Heart right ventricle (tissue), 16 donors: ENCODE data around the gene TPPP2. TPM values are rescaled to one million over a fixed set of nuclear protein-coding genes. Genes with fewer than 3 reads are reported as not detected.

Experiments used
- ATAC-seq, 8 donors: fragments of 200-7000 bp; cut with Tn5 transposase; one replicate each; pipeline ENCODE4 v1.9.1; 2020; ENCODE audit warnings: mild to moderate bottlenecking in 8 of 8, moderate library complexity in 8 of 8, moderate number of reproducible peaks in 1 of 8
- DNase-seq, 2 donors: peaks; one replicate each; pipeline ENCODE4 v3.0.0-alpha.2; 2020
- H3K27ac ChIP-seq, 10 donors: fragments of 200-600 bp; sonication (generic) in 2 of 10; one replicate each; pipeline versions ENCODE4 v1.5.0 to v1.8.0; 2020 to 2022; ENCODE audit warnings: mild to moderate bottlenecking in 3 of 10
- H3K27me3 ChIP-seq, 7 donors: fragments of 200-600 bp; one replicate each; pipeline ENCODE4 v1.8.0; 2021 to 2022; ENCODE audit warnings: mild to moderate bottlenecking in 2 of 7
- H3K36me3 ChIP-seq, 9 donors: fragments of 200-600 bp; sonication (generic) in 1 of 9; one replicate each; pipeline versions ENCODE4 v1.5.0 to v1.8.0; 2020 to 2022; ENCODE audit warnings: mild to moderate bottlenecking in 2 of 9
- H3K4me1 ChIP-seq, 9 donors: fragments of 200-600 bp; sonication (generic) in 1 of 9; one replicate each; pipeline versions ENCODE4 v1.5.0 to v1.8.0; 2020 to 2022; ENCODE audit warnings: mild to moderate bottlenecking in 4 of 9
- H3K4me3 ChIP-seq, 10 donors: fragments of 200-600 bp; sonication (generic) in 2 of 10; one replicate each; pipeline versions ENCODE4 v1.5.0 to v1.8.0; 2020 to 2022; ENCODE audit warnings: mild to moderate bottlenecking in 7 of 10, moderate library complexity in 2 of 10
- H3K9me3 ChIP-seq, 11 donors: fragments of 200-600 bp in 10 of 11; sonication (generic) in 2 of 11; one replicate each; pipeline versions ENCODE4 v1.5.0 to v1.8.0; 2013 to 2022; ENCODE audit warnings: mild to moderate bottlenecking in 2 of 11, control low read depth in 1 of 11, moderate library complexity in 1 of 11
- WGBS, 2 donors: extraction: QIAGEN DNeasy Blood & Tissue Kit; methylation state at CpG; one replicate each; pipeline ENCODE4 v1.1.7; 2013; ENCODE audit warnings: inconsistent platforms in 1 of 2; 5-methylcytosine and 5-hydroxymethylcytosine counted together
- intact Hi-C, 10 donors: fragments of 100-400 bp; cut with DNase I; formaldehyde crosslinking; loops; one replicate each; pipeline versions ENCODE4 v1.11.1 to v1.14.2; 2022
- polyA plus RNA-seq, 2 donors: library from polyadenylated mRNA; stranded (reverse); fragments of 200-250 nt; gene quantifications; one replicate each; pipeline ENCODE4 v1.2.3, GENCODE V29; 2013
- total RNA-seq, 10 donors: library from RNA; stranded (reverse); fragmentation: NEBNext Ultra II Directional in 3 of 10; extraction: Animal tissue kit (Norgen Biotek cat#: 25700) in 3 of 10; gene quantifications; one replicate each; pipeline versions ENCODE4 v1.2.1 to v1.2.4, GENCODE V29; 2021 to 2023
- TF ChIP-seq, protein P1 (sequence below), 9 donors: fragments of 200-600 bp; sonication (generic) in 2 of 9; IDR thresholded peaks; one replicate each; pipeline versions ENCODE4 v1.5.0 to v1.8.0; 2021 to 2022; ENCODE audit warnings: antibody characterized with exemption in 9 of 9, mild to moderate bottlenecking in 5 of 9, moderate library complexity in 1 of 9
- donor health status: Arrhythmogenic right ventricular cardiomyopathy.
- donor health status: ischemic (EF 13 %, LVEDD 7.1; RV severe dilation, severe dysfunction).
- donor health status: healthy with polysubstance abuse.
- donor health status: DM: no; HTN: yes; CAD: no.
- donor health status: DM: no; HTN: no; CAD: no.
- donor health status: ischemic (EF 25% LVEDD 6.9; RV normal size, moderate dysfunction).
- donor health status: ischemic (EF 25% LVEDD 5.7; RV mildly dilated, moderate dysfunction).
- donor health status: healthy.
- donor health status: DM: yes; HTN: yes; CAD: no.
- donor health status: Ischemic cardiomyopathy.
- donor health status: ischemic (EF 35%, LVEDD 5.7; RV mildly dilated, moderate dysfunction).
- donor health status: nonischemic (EF 11% LVEDD 7.7; RV severe dilation, severe dysfunction).
- donor health status: DM: yes; HTN: yes; CAD: no.
- donor health status: PGD.
- donor health status: ischemic (EF 29% LVEDD 5.4; RV normal size, mild dysfunction).
- donor health status: nonischemic (EF 23%, LVEDD 6.1; RV moderate dilation, normal function).

Gene TPPP2
- total and polyA plus RNA-seq, 12 donors: 0.28 to 3.2 (median 0.91) TPM

DNA sequence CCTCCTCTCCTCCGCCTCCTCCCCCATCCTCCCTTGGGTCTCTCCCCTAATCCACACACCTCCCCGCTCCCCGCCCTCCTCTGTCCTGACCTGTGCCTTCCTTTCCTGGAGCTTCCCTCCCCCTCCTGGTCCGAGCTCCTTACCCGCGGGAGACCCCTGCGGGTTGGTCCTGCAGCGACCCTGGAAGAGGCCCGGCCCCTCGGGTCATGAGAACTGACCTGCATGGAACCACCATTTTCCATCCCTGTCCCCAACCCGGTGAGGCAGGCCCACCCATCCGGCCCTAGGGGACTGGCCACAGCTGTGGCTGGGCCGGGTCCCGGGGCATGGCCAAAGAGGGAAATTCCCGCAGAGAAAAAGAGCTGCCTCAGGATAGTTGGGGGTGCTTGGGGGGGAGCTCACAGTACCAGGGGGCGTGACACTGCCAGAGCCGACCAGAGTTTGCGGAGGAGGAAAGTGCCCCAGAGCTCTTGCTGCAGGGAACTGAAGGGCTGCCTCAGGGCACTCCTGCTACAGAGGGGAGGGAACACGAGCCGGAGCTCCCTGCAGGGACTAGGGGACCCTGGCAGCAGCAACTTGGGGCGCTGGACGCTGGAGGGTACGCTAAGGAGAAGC, 40.7 kb downstream of the TPPP2 start:
- WGBS, 2 donors: 0 to 1% methylated on average over 23 of the region's 23 CpGs
- intact Hi-C loops: loop anchor here in 1 of 10 donors (2.0 kb wide), 2 partner anchors 14 to 34 kb away; no protein-coding TSS in a partner anchor
- Histone ChIP-seq H3K4me3 (peak overlapping the region; percentile 61 to 86 (median 78)), H3K4me1 (peaks cover 6 to 44% (median 34%) of the 10 kb centered on the region in 9 donors), H3K27me3 (peaks cover 0 to 17% (median 0%) of the 10 kb centered on the region in 7 donors), H3K9me3 (no peaks in the 10 kb centered on the region), H3K36me3 (peaks cover 0 to 31% (median 10%) of the 10 kb centered on the region in 9 donors), H3K27ac (peak overlapping the region; percentile 64 to 98 (median 95))
- TF ChIP-seq, protein P1, sequence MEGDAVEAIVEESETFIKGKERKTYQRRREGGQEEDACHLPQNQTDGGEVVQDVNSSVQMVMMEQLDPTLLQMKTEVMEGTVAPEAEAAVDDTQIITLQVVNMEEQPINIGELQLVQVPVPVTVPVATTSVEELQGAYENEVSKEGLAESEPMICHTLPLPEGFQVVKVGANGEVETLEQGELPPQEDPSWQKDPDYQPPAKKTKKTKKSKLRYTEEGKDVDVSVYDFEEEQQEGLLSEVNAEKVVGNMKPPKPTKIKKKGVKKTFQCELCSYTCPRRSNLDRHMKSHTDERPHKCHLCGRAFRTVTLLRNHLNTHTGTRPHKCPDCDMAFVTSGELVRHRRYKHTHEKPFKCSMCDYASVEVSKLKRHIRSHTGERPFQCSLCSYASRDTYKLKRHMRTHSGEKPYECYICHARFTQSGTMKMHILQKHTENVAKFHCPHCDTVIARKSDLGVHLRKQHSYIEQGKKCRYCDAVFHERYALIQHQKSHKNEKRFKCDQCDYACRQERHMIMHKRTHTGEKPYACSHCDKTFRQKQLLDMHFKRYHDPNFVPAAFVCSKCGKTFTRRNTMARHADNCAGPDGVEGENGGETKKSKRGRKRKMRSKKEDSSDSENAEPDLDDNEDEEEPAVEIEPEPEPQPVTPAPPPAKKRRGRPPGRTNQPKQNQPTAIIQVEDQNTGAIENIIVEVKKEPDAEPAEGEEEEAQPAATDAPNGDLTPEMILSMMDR (IDR thresholded peaks at IDR 0.05): no peak
- DNase-seq: peak; percentile 63 to 66
- ATAC-seq: peak; percentile 13 to 57 (median 41)

DNA sequence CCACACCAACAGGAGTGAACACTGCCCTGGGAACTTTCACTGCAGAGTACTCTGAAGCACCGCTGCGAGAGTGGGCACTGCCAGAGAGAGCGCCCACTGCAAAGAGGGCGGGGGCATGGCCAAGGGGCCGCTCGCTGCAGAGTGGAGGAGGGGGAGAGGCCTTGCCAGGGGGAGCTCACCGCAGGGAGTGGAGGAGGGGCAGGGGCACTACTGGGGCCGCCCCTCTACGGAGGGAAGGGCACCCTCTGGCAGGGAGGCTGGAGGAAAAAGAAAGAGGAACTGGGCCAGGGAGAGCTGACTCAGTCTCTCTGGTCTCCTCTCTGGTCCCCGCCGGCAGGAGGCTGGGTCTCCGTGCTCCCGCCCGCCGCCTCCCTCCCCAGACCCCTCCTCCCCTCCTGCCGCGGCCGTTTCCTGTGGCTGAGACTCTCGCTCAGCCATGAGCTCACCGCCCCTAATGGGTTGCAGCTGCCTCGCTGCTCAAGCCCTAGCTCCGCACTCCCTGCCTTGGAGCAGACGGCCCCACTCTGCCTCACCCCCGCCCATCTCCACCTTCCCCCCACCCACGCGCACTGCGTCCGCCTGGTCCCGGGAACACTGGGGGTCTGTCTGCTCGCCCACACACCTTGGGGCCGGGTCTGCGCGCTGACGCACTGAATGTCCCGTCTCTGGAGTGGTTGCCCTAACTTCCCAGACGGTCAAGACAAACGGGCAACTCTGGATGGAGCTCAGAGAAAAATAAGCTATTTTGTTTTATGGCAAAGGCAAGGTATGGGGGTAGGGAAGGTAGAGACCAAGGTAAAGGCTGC, 41.4 kb downstream of the TPPP2 start:
- peaks cover 0 to 17% (median 0%) of the 10 kb centered on the region in 7 donors for H3K27me3 ChIP-seq
- DNase-seq (peak; percentile 88 to 91), ATAC-seq (peak; percentile 69 to 81 (median 74))
- TF ChIP-seq, protein P1 (IDR thresholded peaks at IDR 0.05): peak in 2 of 9 donors; percentile 5 to 15
- WGBS, 2 donors: 2 to 5% methylated on average over 30 to 37 of the region's 37 CpGs
- intact Hi-C loops: loop anchor here in 1 of 10 donors (2.0 kb wide), 2 partner anchors 13 to 33 kb away; no protein-coding TSS in a partner anchor
- H3K27ac ChIP-seq: peak overlapping the region; percentile 64 to 98 (median 95)
- peaks cover 0 to 38% (median 17%) of the 10 kb centered on the region in 9 donors for H3K36me3 ChIP-seq
- peaks cover 6 to 44% (median 34%) of the 10 kb centered on the region in 9 donors for H3K4me1 ChIP-seq
- H3K4me3 ChIP-seq: peak overlapping the region; percentile 61 to 86 (median 78)
- H3K9me3 ChIP-seq: no peaks in the 10 kb centered on the region

DNA sequence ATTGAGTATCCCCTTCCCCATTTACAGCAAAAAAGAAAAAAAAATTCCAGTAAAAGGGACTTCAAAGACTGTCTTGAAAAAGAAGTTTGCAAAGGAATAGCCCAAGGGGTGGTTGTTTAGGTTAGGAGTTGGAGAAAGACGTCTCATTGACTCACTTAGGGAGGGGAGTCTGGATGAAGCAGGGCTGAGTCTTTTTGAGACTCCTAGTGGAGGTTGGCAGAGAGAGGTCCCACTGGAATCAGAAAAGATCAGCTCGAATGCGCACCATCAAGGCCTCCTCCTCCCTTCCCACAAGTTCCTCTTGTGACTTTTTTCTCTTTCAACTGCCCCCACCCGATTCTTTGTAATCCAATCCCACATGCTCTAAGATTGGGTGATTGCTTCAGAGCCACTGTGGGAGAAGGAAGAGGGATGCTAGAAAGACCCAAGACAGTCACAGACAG, 42.0 kb downstream of the TPPP2 start:
- 32 to 42% methylated on average over 4 of the region's 4 CpGs for WGBS, 2 donors
- Histone ChIP-seq H3K27me3 (peaks cover 0 to 17% (median 0%) of the 10 kb centered on the region in 7 donors), H3K4me3 (peak overlapping the region in 9 of 10 donors; percentile 69 to 86 (median 79)), H3K4me1 (peaks cover 6 to 44% (median 34%) of the 10 kb centered on the region in 9 donors), H3K36me3 (peaks cover 0 to 44% (median 23%) of the 10 kb centered on the region in 9 donors), H3K9me3 (no peaks in the 10 kb centered on the region), H3K27ac (peak overlapping the region; percentile 57 to 98 (median 95))
- intact Hi-C loops: no loop called here
- ATAC-seq: peak in 7 of 8 donors; percentile 3 to 20 (median 8)
- TF ChIP-seq, protein P1 (IDR thresholded peaks at IDR 0.05): no peak
- peak in 1 of 2 donors; percentile 61 for DNase-seq

DNA sequence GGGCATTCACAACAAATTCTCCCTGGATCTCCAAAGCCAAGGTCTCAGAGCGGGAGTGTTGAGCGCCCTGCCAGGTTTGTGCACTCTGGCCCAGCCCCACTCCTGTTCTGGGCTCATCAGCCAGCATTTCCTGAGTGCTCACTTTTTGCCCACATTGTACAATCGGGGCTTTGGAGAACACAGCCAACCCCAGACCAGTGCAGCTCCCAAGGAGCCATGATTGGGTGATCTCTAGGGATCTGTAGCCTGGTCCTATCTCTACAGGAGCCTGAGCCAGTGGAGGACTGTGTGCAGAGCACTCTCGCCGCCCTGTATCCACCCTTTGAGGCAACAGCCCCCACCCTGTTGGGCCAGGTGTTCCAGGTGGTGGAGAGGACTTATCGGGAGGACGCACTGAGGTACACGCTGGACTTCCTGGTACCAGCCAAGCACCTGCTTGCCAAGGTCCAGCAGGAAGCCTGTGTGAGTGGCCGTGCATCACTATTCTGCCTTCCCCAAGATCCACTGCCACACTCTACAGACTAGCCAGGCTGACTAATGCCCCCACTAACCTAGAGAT, 42.8 kb downstream of the TPPP2 start:
- intact Hi-C loops: no loop called here
- peaks cover 0 to 17% (median 0%) of the 10 kb centered on the region in 7 donors for H3K27me3 ChIP-seq
- H3K4me3 ChIP-seq: peak overlapping the region in 1 of 10 donors; percentile 4
- no peaks in the 10 kb centered on the region for H3K9me3 ChIP-seq
- peaks cover 0 to 52% (median 31%) of the 10 kb centered on the region in 9 donors for H3K36me3 ChIP-seq
- peak overlapping the region in 8 of 10 donors; percentile 90 to 98 (median 96) for H3K27ac ChIP-seq
- WGBS, 2 donors: 86 to 93% methylated on average over 9 of the region's 9 CpGs
- TF ChIP-seq, protein P1 (IDR thresholded peaks at IDR 0.05): no peak
- peaks cover 6 to 44% (median 34%) of the 10 kb centered on the region in 9 donors for H3K4me1 ChIP-seq
- ATAC-seq (no peak), DNase-seq (no peak)
